OCI-LY7 (cell line): ENCODE results near the gene OXTR.
A peak's percentile ranks its signal among the peaks of the same experiment; 100 is the strongest.

Source experiments
- CTCF ChIP-seq: fragments of 200-600 bp; sonication (generic); conservative IDR thresholded peaks from 2 replicates; pipeline ENCODE4 v1.5.1; 2014; ENCODE audit warnings: mild to moderate bottlenecking, antibody characterized with exemption, low read length, moderate library complexity, mixed read lengths
- EZH2phosphoT487 ChIP-seq: fragments of 200-600 bp; sonication (generic); IDR thresholded peaks from 2 replicates; pipeline ENCODE4 v1.6.1; 2018; ENCODE audit warnings: low read depth, borderline replicate concordance, mild to moderate bottlenecking, mixed run types, antibody characterized with exemption, low read length, moderate library complexity, mixed read lengths

- peak; percentile 75 for TF ChIP-seq CTCF
- no peak for TF ChIP-seq EZH2phosphoT487
Observed at GRCh38 chr3:8713901-8714759, 55.3 kb downstream of the OXTR start.
